Measurements from ENCODE around the gene TNIP3.

The TNIP3 gene

GRCh38 chr4:121138039-121138825 is 25.9 kb downstream of the TNIP3 start:
- peak; percentile 59 for DNase-seq

- no peak for DNase-seq
These were observed 33.8 kb downstream of the TNIP3 start for GRCh38 chr4:121130326-121130660.

- no peak for DNase-seq
These were observed 34.4 kb downstream of the TNIP3 start for GRCh38 chr4:121129606-121130325.

- no peak for DNase-seq
These were observed 37.0 kb downstream of the TNIP3 start for GRCh38 chr4:121127100-121127499.

GRCh38 chr4:121126449-121127006 is 37.6 kb downstream of the TNIP3 start:
- no peak for DNase-seq

GRCh38 chr4:121125498-121125885 is 38.6 kb downstream of the TNIP3 start:
- DNase-seq, result no peak

- DNase-seq, result no peak
These were observed 41.5 kb downstream of the TNIP3 start for GRCh38 chr4:121122661-121123060.

GRCh38 chr4:121119715-121120114 is 44.4 kb downstream of the TNIP3 start:
- no peak for DNase-seq

- DNase-seq, result no peak
These were observed 45.8 kb downstream of the TNIP3 start for GRCh38 chr4:121118344-121118743.

- no peak for DNase-seq
These were observed 49.4 kb downstream of the TNIP3 start for GRCh38 chr4:121114756-121115155.

GRCh38 chr4:121112530-121112929 is 51.6 kb downstream of the TNIP3 start:
- DNase-seq, result no peak

GRCh38 chr4:121108557-121108956 is 55.6 kb downstream of the TNIP3 start:
- no peak for DNase-seq

GRCh38 chr4:121107507-121107906 is 56.6 kb downstream of the TNIP3 start:
- no peak for DNase-seq

GRCh38 chr4:121100093-121100775 is 63.9 kb downstream of the TNIP3 start:
- no peak for DNase-seq

- DNase-seq, result no peak
These were observed 65.9 kb downstream of the TNIP3 start for GRCh38 chr4:121098266-121098665.

- no peak for DNase-seq
These were observed 67.5 kb downstream of the TNIP3 start for GRCh38 chr4:121096629-121097028.

- DNase-seq, result no peak
These were observed 67.9 kb downstream of the TNIP3 start for GRCh38 chr4:121096191-121096590.

GRCh38 chr4:121094297-121094966 is 69.7 kb downstream of the TNIP3 start:
- DNase-seq, result no peak

GRCh38 chr4:121093261-121093660 is 70.9 kb downstream of the TNIP3 start:
- no peak for DNase-seq

GRCh38 chr4:121091941-121092340 is 72.2 kb downstream of the TNIP3 start:
- no peak for DNase-seq

GRCh38 chr4:121088867-121089266 is 75.3 kb downstream of the TNIP3 start:
- DNase-seq, result no peak
